ENCODE data around the gene HOXA3. TPM values are rescaled to one million over a fixed set of nuclear protein-coding genes. Genes with fewer than 3 reads are reported as not detected.

HOXA3 gene
- total RNA-seq, 2 experiments from 2014 or later, result not detected

DNA sequence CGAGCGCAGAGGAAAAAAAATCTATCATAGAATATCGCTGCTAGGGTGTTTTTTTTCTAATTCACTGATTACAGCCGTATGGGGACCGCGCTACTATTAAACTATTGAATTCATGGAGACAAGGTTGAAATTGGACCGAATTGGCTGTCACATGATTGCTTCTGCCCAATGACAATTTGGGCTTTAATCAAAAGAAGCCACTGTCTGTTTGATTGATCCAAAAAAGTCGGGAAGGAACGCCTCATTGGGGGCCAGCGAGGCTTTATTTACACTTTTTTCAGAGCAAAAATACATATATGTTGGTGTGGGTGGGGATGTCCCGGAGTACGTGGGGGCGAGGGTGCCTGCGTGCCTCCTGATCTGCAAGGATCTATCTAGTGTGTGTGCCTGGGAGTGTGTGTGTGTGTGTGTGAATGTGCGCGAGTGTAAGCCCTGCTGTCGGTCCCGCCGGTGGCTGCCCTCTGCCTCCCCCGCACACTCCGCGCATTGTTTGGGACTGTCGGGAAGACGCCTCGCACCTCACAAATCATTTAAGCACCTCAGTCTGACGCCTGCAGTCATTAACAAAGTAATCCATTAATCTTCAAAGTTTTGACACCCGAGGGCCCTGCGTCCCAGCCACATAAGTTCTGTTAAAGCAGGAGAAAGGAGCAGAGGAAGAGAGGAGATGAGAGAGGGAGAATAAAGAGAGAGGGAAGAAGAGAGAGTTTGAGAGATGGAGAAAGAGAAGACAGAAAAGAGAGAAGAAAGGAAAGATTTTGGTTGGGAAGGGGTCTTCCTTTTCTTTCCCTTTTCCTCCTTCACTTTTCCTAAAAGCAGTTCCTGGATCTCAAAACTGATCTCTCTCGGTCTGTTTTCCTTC, 49.6 kb downstream of the HOXA3 start, which contains the start of gene HOXA2:
TSS of gene HOXA2 (minus strand) at position 103 of the 862 bp plus-strand sequence. CDS start 183 bp downstream, outside the sequence.
- peak; percentile 13 for ATAC-seq
- Mint-ChIP-seq H3K4me1 (ENCODE audit: low read depth) (peaks cover 14% of the 10 kb centered on the region), H3K9me3 (no peaks in the 10 kb centered on the region), H3K27ac (no peak within 1 kb of the TSS), H3K4me3 (peak within 1 kb of the TSS; percentile 41), H3K27me3 (peaks cover 50% of the 10 kb centered on the region), H3K36me3 (ENCODE audit: low read depth) (peaks cover 4% of the 10 kb centered on the region)
- TF ChIP-seq, protein P1, sequence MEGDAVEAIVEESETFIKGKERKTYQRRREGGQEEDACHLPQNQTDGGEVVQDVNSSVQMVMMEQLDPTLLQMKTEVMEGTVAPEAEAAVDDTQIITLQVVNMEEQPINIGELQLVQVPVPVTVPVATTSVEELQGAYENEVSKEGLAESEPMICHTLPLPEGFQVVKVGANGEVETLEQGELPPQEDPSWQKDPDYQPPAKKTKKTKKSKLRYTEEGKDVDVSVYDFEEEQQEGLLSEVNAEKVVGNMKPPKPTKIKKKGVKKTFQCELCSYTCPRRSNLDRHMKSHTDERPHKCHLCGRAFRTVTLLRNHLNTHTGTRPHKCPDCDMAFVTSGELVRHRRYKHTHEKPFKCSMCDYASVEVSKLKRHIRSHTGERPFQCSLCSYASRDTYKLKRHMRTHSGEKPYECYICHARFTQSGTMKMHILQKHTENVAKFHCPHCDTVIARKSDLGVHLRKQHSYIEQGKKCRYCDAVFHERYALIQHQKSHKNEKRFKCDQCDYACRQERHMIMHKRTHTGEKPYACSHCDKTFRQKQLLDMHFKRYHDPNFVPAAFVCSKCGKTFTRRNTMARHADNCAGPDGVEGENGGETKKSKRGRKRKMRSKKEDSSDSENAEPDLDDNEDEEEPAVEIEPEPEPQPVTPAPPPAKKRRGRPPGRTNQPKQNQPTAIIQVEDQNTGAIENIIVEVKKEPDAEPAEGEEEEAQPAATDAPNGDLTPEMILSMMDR (IDR thresholded peaks at IDR 0.05), result no peak
- no peak for DNase-seq
- CTCF ChIA-PET, result no interaction called here
- intact Hi-C loops (cut with micrococcal nuclease), result no loop called here
- POLR2A ChIA-PET, result no interaction called here

DNA sequence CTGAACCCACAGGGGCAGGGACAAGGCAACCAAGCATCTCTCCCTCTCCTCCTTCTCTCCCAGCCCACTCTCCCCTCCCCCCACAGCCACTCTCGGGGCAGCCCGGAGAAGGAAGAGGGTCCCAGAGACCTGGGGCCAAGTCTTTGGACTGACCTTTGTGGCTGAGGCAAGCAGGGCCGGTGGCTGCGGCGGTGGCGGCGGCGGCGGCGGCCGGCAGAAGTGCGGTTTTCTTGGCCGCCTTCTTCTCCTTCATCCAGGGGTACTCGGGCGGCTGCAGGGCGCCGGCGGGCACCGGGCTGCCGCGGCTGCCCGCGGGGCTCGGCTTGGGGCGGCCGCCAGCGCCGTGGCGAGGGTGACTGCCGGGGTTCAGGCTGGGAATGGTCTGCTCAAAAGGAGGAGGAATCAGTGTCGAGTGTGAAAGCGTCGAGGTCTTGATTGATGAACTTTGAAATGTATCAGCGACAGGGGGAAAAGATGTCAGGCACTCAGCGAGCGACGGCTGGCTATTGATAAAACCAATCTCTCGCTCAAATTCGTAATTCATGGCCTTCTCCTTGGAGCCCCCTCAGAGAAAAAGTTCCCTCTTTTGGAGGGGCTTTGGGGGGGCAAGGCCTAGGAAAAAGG, 50.3 kb downstream of the HOXA3 start:
- Mint-ChIP-seq H3K4me1 (ENCODE audit: low read depth) (peaks cover 21% of the 10 kb centered on the region), H3K27ac (no peak overlapping the region), H3K9me3 (no peaks in the 10 kb centered on the region), H3K36me3 (ENCODE audit: low read depth) (peaks cover 4% of the 10 kb centered on the region), H3K27me3 (peaks cover 52% of the 10 kb centered on the region), H3K4me3 (peak overlapping the region; percentile 41)
- ATAC-seq (no peak), DNase-seq (no peak)
- ChIA-PET CTCF (no interaction called here), POLR2A (no interaction called here)
- intact Hi-C loops (cut with micrococcal nuclease), result no loop called here
- TF ChIP-seq, protein P1 (IDR thresholded peaks at IDR 0.05), result no peak

DNA sequence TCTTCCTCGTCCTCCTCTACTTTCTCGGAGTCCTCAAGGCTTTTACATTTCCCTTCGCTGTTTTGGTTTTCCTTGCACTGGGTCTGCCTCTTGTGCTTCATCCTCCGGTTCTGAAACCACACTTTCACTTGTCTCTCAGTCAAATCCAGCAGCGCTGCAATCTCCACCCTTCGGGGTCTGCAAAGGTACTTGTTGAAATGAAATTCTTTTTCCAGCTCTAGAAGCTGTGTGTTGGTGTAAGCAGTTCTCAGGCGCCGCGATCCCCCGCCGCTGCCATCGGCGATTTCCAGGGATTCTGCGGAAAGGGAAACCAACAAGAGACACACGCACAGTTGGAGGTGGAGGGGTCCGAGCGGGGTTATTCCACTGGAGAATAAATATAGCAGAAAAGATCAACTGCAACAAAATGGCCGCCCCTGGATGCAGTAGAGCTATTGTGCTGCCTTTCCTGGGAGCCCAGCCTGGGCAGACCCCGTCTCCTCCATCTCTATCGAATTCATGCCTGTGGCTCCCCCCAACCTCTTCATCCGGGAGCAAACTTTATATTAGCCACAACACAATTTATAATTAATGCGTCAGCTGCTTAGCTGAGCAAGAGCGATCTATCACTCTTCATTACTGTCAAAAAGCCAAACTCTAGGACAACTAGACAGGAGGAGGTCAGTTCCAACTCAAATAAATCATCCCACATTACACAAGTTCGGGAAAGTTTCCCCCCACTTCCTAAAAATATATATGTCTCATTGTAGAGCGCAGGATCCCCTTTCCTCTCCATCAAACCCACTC, 51.0 kb downstream of the HOXA3 start:
- Mint-ChIP-seq H3K9me3 (no peaks in the 10 kb centered on the region), H3K27ac (no peak overlapping the region), H3K4me1 (ENCODE audit: low read depth) (peaks cover 22% of the 10 kb centered on the region), H3K4me3 (no peak overlapping the region), H3K36me3 (ENCODE audit: low read depth) (peaks cover 4% of the 10 kb centered on the region), H3K27me3 (peaks cover 52% of the 10 kb centered on the region)
- intact Hi-C loops (cut with micrococcal nuclease), result no loop called here
- ChIA-PET POLR2A (interaction anchor here (1.2 kb wide), 1 partner anchor 9 kb away, joined by 3 read pairs; no protein-coding TSS in a partner anchor), CTCF (interaction anchor here (0.6 kb wide), 1 partner anchor 1208 kb away, joined by 3 read pairs; no protein-coding TSS in a partner anchor)
- TF ChIP-seq, protein P1 (IDR thresholded peaks at IDR 0.05), result no peak
- no peak for ATAC-seq
- DNase-seq, result no peak

DNA sequence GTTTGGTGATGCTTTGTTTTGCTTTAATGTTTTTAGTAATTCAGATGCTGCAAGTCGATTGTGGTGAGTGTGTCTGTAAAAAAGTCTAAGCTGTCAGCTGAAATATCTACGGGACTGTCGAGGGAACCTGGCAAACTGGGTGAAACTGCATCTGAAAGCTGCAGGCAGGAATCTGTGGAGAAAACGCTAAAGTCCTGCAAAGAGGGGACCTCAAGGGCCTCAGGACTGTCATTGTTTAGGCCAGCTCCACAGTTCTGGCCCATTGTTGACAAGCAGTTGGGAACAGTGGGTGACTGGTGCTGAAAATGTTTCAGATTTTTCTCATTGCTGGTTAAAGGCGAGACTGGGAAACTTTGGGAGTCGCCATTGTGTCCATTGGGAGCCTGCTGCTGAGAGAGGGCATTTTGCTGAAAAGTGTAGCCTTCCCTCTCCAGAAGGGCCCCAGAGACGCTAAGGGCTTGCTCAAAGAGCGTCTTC, 51.7 kb downstream of the HOXA3 start:
- Mint-ChIP-seq H3K27ac (no peak overlapping the region), H3K36me3 (ENCODE audit: low read depth) (peaks cover 4% of the 10 kb centered on the region), H3K27me3 (peaks cover 52% of the 10 kb centered on the region), H3K9me3 (no peaks in the 10 kb centered on the region), H3K4me3 (no peak overlapping the region), H3K4me1 (ENCODE audit: low read depth) (peaks cover 22% of the 10 kb centered on the region)
- DNase-seq (no peak), ATAC-seq (no peak)
- POLR2A ChIA-PET, result interaction anchor here (1.2 kb wide), 1 partner anchor 10 kb away, joined by 3 read pairs; no protein-coding TSS in a partner anchor
- CTCF ChIA-PET, result interaction anchor here (0.6 to 1.5 kb wide), 2 partner anchors 10 to 1207 kb away, joined by 3 to 4 read pairs; no protein-coding TSS in a partner anchor
- intact Hi-C loops (cut with micrococcal nuclease), result no loop called here
- TF ChIP-seq, protein P1 (IDR thresholded peaks at IDR 0.05), result no peak
